GM12865 (cell line): Measurements from ENCODE around the gene FAT1.
"Not testable (repeated sequence)": the region's sequence is repeated elsewhere in the genome, so short reads cannot be mapped to it uniquely, and the experiment has no call there.

Source experiments
- DNase-seq: peaks from one replicate; pipeline ENCODE4 v3.0.0; 2010; ENCODE audit warnings: low read depth
- H3K4me3 ChIP-seq: 2 replicates; pipeline ENCODE4 v1.5.1; 2011; ENCODE audit warnings: mild to moderate bottlenecking, low read depth, low read length, control low read depth
- CTCF ChIP-seq: IDR thresholded peaks from 2 replicates; pipeline ENCODE4 v1.5.1; 2011; ENCODE audit warnings: low read length, control low read depth, low read depth, inconsistent platforms; ENCODE audit not compliant: insufficient read depth; ENCODE audit errors: missing control alignments

Gene FAT1

DNA sequence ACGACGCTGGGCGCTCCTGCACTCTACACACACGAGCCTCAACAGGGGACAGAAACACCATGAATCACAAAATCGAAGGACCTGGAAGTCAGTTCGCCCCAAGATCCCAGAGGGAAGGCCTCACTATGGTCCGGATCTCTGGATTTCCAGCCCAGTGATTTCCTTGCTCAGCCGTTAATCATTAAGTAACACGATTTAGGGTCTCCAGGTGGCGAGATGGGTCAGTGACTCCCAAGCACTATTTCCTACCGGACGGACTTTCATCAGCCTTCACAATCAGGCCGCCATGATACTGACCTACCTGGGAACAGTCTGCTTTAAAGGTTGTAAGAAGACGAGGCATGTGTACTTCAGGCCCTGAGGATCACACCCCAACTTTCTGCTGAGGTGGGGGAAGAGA is 63.7 kb downstream of the FAT1 start:
- TF ChIP-seq CTCF = no peak
- DNase-seq = no peak
- no peak overlapping the region for H3K4me3 ChIP-seq

- DNase-seq, H3K4me3 ChIP-seq: not testable (repeated sequence)
These were observed 64.2 kb downstream of the FAT1 start for GRCh38 chr4:186659456-186659855.

DNA sequence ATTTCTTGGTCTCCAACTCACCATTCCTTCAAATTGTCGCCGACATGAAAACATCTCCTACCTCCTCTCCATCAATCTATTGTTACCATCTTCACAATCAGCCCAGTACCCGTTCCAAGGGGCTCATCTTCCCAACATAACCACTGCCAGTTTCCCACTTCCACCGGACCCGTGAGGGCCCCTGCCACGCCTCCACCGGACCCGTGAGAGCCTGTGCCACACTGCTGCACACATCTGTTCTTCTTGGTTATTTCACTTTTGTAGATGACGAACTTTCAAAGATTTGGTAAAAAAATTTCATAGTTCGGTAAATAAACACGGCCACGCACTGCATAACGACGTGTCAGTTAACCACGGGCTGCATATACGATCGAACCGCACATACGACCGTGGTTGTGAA is 65.0 kb downstream of the FAT1 start:
- no peak overlapping the region for H3K4me3 ChIP-seq
- TF ChIP-seq CTCF = no peak
- no peak for DNase-seq

- DNase-seq = no peak
- no peak overlapping the region for H3K4me3 ChIP-seq
- no peak for TF ChIP-seq CTCF
These were observed 65.9 kb downstream of the FAT1 start for GRCh38 chr4:186657764-186658163.

DNA sequence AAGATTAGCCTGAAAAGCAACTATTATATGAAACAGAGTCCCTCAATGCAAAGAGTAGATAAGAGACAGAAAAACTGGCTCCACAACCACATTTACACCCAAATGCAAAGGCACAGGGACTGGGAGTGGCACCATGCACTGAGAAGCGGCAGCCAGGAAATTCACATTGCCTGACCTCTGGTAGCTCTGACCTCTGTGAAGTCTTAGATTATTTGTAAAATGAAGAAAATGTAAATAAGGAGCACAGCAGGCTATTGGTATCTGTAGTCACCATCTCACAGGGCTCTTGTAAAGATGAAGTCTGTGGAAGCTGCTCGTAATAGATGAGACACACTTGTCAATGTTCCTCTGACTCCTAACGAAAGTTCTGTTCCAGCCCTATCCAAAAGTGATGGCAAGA is 69.7 kb downstream of the FAT1 start:
- TF ChIP-seq CTCF = no peak
- H3K4me3 ChIP-seq = no peak overlapping the region
- DNase-seq = no peak

GRCh38 chr4:186651624-186652023 is 72.0 kb downstream of the FAT1 start:
- TF ChIP-seq CTCF = no peak
- no peak overlapping the region for H3K4me3 ChIP-seq
- no peak for DNase-seq

DNA sequence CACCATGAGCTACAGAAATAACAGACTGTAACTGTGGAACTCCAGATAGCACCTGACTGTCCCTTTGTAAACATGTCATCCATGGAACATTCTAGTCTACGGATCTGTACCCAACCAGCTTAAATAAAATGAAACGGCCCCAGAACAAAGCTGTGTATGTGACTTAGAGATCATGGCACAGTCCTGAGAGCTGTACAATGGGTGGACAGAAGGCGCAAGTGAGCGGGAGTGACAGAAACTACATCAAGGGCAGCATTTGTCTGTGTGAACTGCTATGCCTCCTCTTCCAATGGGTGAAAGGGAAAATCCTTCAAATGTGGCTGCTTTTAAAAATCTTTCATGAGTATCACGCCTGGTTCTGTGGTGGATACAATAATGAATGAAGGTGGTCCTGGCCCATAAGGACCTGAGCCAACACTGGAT is 72.5 kb downstream of the FAT1 start:
- H3K4me3 ChIP-seq = no peak overlapping the region
- TF ChIP-seq CTCF = no peak
- DNase-seq = no peak
